Measurements from ENCODE around the gene HPS5.

GRCh38 chr11:18317551-18317950 is 4.4 kb downstream of the HPS5 start:
- TF ChIP-seq CTCF (IDR thresholded peaks at IDR 0.05; ENCODE audit: extremely low read depth in 1 of 2, insufficient read depth in 1 of 2, low read depth in 1 of 2, low read length in 2 of 2): no peak
- no peak for TF ChIP-seq EZH2 (IDR thresholded peaks at IDR 0.05; ENCODE audit: borderline replicate concordance, low read depth, low read length, severe bottlenecking)
- TF ChIP-seq POLR2A (IDR thresholded peaks at IDR 0.05; ENCODE audit: low read depth, low read length): no peak
- TF ChIP-seq MAX (IDR thresholded peaks at IDR 0.05; ENCODE audit: insufficient read depth, insufficient read length): no peak
- no peak for TF ChIP-seq MYC (IDR thresholded peaks at IDR 0.05; ENCODE audit: low read depth, low read length)
- no peak for TF ChIP-seq JUN (IDR thresholded peaks at IDR 0.05; ENCODE audit: borderline replicate concordance, insufficient read depth, insufficient read length, low read depth)

All from endothelial cell of umbilical vein (primary cell).